GM12873 (cell line): ENCODE measurements around the gene C21orf91.

ENCODE experiments used
- TF ChIP-seq, protein P1 (sequence below): IDR thresholded peaks from 2 replicates; pipeline ENCODE4 v1.5.1; 2012; ENCODE audit warnings: low read depth, mild to moderate bottlenecking, moderate library complexity, low read length, control low read depth; ENCODE audit not compliant: insufficient read depth; ENCODE audit errors: missing control alignments

C21orf91 gene

DNA sequence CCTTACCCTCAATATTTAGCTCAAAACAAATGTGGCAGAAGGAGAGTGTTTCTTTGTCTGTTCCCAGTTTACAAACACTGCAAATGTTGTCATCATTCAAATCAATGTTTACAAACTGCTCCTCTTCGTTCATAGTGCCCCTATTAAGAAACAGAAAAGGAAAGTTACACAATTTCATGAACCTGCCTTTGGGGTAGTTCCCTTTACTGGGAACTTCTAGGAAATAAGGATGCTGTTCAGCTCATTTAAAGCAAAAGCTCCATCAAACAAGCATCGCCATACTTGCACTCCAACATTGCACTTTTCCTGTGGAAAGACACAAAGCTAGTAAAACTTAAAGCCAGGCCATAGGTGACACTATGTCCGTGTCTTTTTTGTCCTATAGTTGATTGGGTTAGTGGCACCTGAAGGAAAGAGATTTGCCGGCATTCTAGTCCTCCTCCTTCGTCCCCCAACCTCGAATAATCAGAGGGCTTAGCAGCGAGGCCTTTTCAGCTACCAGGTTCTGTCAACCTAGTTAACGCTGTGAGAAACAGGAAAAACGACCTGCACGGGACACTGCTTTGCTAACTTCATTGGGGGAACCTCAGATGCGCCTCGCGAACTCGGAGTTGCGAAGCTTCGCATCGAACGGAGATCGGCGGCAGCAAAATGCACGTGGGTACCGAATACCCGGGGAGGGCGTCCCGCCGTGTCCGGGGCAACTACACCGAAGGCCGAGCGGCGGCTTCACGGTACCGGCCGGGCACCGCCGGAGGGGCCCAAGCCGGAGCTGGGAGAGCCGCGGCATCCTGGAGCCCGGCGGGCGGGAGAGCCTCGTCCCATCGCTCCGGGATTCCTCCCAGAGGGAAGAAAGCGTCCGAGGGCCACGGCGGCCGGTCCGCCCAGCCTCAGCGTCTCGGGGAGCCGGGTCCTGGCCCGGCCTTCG is 706 bp downstream of the C21orf91 start:
- TF ChIP-seq, protein P1, sequence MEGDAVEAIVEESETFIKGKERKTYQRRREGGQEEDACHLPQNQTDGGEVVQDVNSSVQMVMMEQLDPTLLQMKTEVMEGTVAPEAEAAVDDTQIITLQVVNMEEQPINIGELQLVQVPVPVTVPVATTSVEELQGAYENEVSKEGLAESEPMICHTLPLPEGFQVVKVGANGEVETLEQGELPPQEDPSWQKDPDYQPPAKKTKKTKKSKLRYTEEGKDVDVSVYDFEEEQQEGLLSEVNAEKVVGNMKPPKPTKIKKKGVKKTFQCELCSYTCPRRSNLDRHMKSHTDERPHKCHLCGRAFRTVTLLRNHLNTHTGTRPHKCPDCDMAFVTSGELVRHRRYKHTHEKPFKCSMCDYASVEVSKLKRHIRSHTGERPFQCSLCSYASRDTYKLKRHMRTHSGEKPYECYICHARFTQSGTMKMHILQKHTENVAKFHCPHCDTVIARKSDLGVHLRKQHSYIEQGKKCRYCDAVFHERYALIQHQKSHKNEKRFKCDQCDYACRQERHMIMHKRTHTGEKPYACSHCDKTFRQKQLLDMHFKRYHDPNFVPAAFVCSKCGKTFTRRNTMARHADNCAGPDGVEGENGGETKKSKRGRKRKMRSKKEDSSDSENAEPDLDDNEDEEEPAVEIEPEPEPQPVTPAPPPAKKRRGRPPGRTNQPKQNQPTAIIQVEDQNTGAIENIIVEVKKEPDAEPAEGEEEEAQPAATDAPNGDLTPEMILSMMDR: no peak

DNA sequence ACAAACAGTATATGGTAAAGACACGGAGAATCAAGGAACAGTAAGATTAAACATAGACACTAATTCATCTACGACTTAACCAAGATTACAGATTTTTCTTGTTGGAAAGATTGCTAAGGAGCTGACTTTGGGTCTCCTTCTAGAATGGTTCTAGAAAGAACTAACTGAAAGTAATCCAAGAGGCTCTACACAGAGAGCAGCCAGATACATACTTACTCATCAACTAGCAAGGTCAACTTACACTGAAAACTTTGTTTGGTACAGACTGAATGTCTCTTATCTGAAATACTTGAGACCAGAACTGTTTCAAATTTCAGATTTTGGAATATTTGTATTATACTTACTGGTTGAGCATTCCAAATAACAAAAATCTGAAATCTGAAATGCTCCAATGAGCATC is 5.8 kb downstream of the C21orf91 start:
- TF ChIP-seq, protein P1: no peak

DNA sequence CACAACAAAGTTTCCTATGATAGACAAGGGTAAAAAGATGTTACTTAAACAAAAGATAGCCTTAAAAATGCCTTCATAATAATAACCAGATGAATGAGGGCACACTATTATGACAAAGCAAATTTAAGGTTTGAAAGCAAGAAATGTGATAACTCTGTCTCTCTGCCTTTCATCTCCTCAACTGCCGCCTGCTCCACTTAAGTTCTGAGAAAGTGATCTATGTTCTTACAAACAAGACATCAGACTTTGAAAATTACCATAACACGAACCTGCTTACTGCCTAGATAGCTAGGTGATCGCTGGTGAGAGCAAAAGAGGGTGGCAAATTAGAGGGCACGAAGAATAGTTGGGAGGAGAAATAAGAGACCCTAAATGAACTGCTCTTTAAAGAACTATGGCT is 13.2 kb downstream of the C21orf91 start:
- TF ChIP-seq, protein P1: no peak

DNA sequence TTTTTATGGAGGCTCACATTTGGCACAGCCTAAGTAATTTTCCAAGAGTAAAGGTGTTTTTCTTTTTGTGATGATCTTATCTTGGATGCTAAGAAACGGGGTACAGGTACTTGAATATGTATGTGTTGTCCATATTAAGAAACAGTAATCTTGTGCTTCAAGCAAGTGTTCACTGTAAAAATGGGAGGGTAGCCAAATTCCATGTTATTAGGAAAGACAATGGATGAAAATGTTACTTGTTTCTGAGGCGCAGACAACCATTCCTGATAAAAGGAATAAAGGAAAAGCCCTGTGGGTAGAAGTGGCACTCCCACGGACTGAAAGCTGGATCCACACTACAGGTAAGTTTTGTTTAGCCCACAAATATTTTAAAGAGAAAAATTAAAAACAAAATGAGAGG is 15.6 kb downstream of the C21orf91 start:
- TF ChIP-seq, protein P1: no peak

DNA sequence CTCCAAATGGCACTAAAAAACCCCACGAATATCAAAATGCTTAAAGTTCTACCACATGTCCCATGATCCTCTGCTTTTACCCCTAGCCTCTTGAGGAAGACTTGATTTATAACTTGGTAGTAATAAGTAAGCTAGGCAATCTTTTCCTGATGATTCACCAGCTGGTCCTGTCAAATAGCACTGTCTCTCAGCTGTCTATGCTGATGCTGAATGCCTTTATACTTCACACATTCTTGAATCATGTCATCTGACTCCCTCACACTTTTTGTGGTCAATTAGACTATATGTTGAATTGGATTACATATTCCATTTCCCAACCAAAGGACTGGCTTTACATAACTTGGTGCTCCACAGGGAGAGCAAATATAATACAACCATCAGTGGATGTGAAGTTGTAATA is 16.6 kb downstream of the C21orf91 start:
- TF ChIP-seq, protein P1: no peak

DNA sequence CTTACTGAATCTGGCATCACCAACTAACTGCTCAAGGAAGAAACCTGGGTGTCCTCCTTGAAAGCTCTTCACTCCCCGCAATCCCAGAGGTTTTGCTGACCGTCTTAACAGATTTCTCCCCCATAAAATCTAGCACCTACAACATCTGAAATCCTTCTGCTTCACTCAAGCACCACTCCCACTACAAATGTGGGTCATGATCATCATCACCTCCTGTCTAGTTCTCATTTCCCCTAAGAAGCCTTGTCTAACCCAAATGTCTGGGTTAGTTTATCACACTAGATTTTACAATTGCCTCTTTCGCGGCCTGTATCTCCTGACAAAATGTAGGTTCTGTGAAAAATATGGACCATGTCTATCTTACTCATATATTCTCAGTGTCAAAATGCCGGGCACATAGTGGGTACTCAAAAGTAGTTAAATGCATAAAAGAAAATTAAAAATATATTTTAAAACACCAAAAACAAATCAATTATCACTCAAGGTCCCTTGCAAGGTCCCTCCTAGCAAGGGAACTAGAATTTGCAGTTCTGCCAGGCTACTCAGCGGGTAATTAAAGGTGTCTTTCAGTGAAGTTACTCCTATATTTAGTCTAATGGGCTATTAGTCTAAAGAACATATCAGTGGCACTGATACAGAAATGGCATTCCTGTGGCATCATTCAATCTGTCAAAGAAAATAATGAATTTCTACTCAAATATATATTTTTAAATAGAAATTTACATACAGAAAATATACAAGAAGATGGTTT is 19.6 kb downstream of the C21orf91 start:
- TF ChIP-seq, protein P1: no peak

DNA sequence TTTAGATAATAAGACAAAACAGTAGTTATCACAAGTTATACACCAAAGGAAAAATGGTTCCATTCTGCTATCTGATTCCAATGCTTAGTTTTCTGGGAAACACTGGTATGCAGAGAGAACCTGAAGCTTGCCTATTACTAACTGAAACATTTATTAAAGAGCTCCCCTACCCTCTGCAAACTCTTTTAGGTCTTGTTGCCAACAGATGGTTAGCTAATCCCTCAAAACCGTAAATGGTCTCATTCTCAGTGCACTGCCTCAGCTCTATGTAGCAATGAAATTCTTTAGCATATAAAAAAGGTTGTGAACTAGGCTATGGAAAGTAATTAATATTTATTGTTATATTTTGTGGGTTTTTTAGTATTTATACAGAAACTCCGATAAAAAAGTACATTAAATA is 20.4 kb downstream of the C21orf91 start:
- TF ChIP-seq, protein P1: no peak
